ENCODE measurements around the gene KDM7A.

The KDM7A gene

GRCh38 chr7:140156460-140157080, 20.2 kb downstream of the KDM7A start:
- Histone ChIP-seq H3K9me3 (ENCODE audit: insufficient read depth, low read length) (no peaks in the 10 kb centered on the region), H3K9ac (ENCODE audit: insufficient read length, low read depth) (no peak overlapping the region), H3K4me1 (ENCODE audit: insufficient read depth, insufficient read length) (no peaks in the 10 kb centered on the region), H3K4me3 (ENCODE audit: insufficient read length, low read depth) (no peak overlapping the region), H3K36me3 (ENCODE audit: insufficient read depth, insufficient read length, low read length) (no peaks in the 10 kb centered on the region), H3K27me3 (ENCODE audit: insufficient read depth, insufficient read length) (no peaks in the 10 kb centered on the region)
- TF ChIP-seq SUZ12 (IDR thresholded peaks at IDR 0.05; ENCODE audit: extremely low read depth, insufficient read depth, insufficient read length) = no peak
- no peak for TF ChIP-seq ZNF274 (IDR thresholded peaks at IDR 0.05; ENCODE audit: low read depth, low read length)
- TF ChIP-seq YY1 (IDR thresholded peaks at IDR 0.05; ENCODE audit: insufficient read depth, insufficient read length) = no peak
- DNase-seq (ENCODE audit: low read depth, low spot score) = no peak

- TF ChIP-seq SUZ12 (IDR thresholded peaks at IDR 0.05; ENCODE audit: extremely low read depth, insufficient read depth, insufficient read length) (no peak), ZNF274 (IDR thresholded peaks at IDR 0.05; ENCODE audit: low read depth, low read length) (no peak), YY1 (IDR thresholded peaks at IDR 0.05; ENCODE audit: insufficient read depth, insufficient read length) (no peak)
- H3K27me3 ChIP-seq (ENCODE audit: insufficient read depth, insufficient read length) = no peaks in the 10 kb centered on the region
- no peaks in the 10 kb centered on the region for H3K4me1 ChIP-seq (ENCODE audit: insufficient read depth, insufficient read length)
- no peaks in the 10 kb centered on the region for H3K9me3 ChIP-seq (ENCODE audit: insufficient read depth, low read length)
- no peak for DNase-seq (ENCODE audit: low read depth, low spot score)
- no peak overlapping the region for H3K4me3 ChIP-seq (ENCODE audit: insufficient read length, low read depth)
- H3K36me3 ChIP-seq (ENCODE audit: insufficient read depth, insufficient read length, low read length) = no peaks in the 10 kb centered on the region
- no peak overlapping the region for H3K9ac ChIP-seq (ENCODE audit: insufficient read length, low read depth)
Measured at GRCh38 chr7:140155428-140155827, 21.4 kb downstream of the KDM7A start.

GRCh38 chr7:140153666-140154161, 23.1 kb downstream of the KDM7A start:
- H3K4me1 ChIP-seq (ENCODE audit: insufficient read depth, insufficient read length) = no peaks in the 10 kb centered on the region
- no peak overlapping the region for H3K9ac ChIP-seq (ENCODE audit: insufficient read length, low read depth)
- no peak overlapping the region for H3K4me3 ChIP-seq (ENCODE audit: insufficient read length, low read depth)
- no peaks in the 10 kb centered on the region for H3K9me3 ChIP-seq (ENCODE audit: insufficient read depth, low read length)
- no peaks in the 10 kb centered on the region for H3K36me3 ChIP-seq (ENCODE audit: insufficient read depth, insufficient read length, low read length)
- H3K27me3 ChIP-seq (ENCODE audit: insufficient read depth, insufficient read length) = no peaks in the 10 kb centered on the region
- DNase-seq (ENCODE audit: low read depth, low spot score) = no peak
- TF ChIP-seq ZNF274 (IDR thresholded peaks at IDR 0.05; ENCODE audit: low read depth, low read length) = no peak
- no peak for TF ChIP-seq SUZ12 (IDR thresholded peaks at IDR 0.05; ENCODE audit: extremely low read depth, insufficient read depth, insufficient read length)
- TF ChIP-seq YY1 (IDR thresholded peaks at IDR 0.05; ENCODE audit: insufficient read depth, insufficient read length) = no peak

DNA sequence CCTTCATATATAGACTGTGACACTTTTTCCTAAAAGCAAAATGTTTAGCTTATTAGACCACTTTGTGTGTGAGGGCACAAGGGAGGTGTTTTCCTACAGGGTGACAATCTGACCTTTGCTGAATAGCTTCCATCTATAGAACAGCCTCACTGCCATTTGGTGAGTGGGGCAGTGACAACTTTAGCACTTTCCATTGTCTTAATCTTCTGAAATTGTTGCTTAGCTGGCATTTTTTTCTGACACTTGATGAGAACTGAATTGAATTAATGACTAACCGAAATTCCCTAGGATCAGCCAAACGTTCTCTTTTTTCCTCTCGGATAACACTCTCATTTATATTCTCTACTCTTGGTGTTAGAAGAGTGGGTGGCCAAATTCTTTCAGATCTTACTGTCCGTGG, 30.2 kb downstream of the KDM7A start:
- TF ChIP-seq SUZ12 (IDR thresholded peaks at IDR 0.05; ENCODE audit: extremely low read depth, insufficient read depth, insufficient read length) = no peak
- no peak for TF ChIP-seq ZNF274 (IDR thresholded peaks at IDR 0.05; ENCODE audit: low read depth, low read length)
- no peak for TF ChIP-seq YY1 (IDR thresholded peaks at IDR 0.05; ENCODE audit: insufficient read depth, insufficient read length)

DNA sequence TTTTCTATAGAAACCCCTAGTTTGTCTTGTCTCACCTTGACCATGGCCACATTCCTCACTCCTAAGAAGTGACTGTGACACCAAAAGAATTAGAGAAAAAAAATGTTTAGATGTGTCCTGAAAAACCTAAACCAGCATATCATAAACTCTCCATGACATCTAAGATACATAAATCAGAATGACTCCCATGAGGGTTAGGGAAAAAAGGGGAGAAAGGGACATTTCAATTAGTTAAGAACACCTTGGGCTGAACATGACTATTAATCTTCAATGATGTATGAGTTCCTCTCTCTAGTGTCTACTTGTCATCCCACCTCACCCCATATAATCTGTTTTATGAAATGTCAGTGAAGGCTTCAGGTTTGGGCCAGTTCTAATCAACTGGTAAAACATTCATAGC, 31.1 kb downstream of the KDM7A start:
- Histone ChIP-seq H3K9me3 (ENCODE audit: insufficient read depth, low read length) (no peaks in the 10 kb centered on the region), H3K4me1 (ENCODE audit: insufficient read depth, insufficient read length) (no peaks in the 10 kb centered on the region), H3K36me3 (ENCODE audit: insufficient read depth, insufficient read length, low read length) (no peaks in the 10 kb centered on the region), H3K9ac (ENCODE audit: insufficient read length, low read depth) (no peak overlapping the region), H3K27me3 (ENCODE audit: insufficient read depth, insufficient read length) (no peaks in the 10 kb centered on the region), H3K4me3 (ENCODE audit: insufficient read length, low read depth) (no peak overlapping the region)
- TF ChIP-seq YY1 (IDR thresholded peaks at IDR 0.05; ENCODE audit: insufficient read depth, insufficient read length) (no peak), SUZ12 (IDR thresholded peaks at IDR 0.05; ENCODE audit: extremely low read depth, insufficient read depth, insufficient read length) (no peak), ZNF274 (IDR thresholded peaks at IDR 0.05; ENCODE audit: low read depth, low read length) (no peak)
- DNase-seq (ENCODE audit: low read depth, low spot score) = no peak

More for the DNA sequence above, 30.2 kb downstream of the KDM7A start:
- Histone ChIP-seq H3K27me3 (ENCODE audit: insufficient read depth, insufficient read length) (no peaks in the 10 kb centered on the region), H3K9ac (ENCODE audit: insufficient read length, low read depth) (no peak overlapping the region), H3K9me3 (ENCODE audit: insufficient read depth, low read length) (no peaks in the 10 kb centered on the region), H3K4me3 (ENCODE audit: insufficient read length, low read depth) (no peak overlapping the region), H3K4me1 (ENCODE audit: insufficient read depth, insufficient read length) (no peaks in the 10 kb centered on the region), H3K36me3 (ENCODE audit: insufficient read depth, insufficient read length, low read length) (no peaks in the 10 kb centered on the region)
- no peak for DNase-seq (ENCODE audit: low read depth, low spot score)

DNA sequence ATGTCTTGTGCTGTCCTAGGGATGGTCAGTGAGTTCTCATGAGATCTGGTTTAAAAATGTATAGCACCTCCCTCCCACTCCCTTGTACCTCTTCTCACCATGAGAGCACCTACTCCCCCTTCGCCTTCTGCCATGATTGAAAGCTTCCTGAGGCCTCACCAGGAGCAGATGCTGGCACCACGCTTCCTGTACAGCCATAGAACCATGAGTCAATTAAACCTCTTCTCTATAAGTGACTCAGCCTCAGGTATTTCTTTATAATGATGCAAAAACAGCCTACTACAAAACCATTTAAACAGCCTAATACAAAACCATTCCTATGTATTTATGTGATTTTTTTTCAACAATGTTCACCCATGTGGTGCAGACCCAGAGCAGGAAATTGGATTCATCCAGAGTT, 32.0 kb downstream of the KDM7A start:
- no peak for DNase-seq (ENCODE audit: low read depth, low spot score)
- H3K4me3 ChIP-seq (ENCODE audit: insufficient read length, low read depth) = no peak overlapping the region
- no peak for TF ChIP-seq SUZ12 (IDR thresholded peaks at IDR 0.05; ENCODE audit: extremely low read depth, insufficient read depth, insufficient read length)
- no peak for TF ChIP-seq YY1 (IDR thresholded peaks at IDR 0.05; ENCODE audit: insufficient read depth, insufficient read length)
- TF ChIP-seq ZNF274 (IDR thresholded peaks at IDR 0.05; ENCODE audit: low read depth, low read length) = no peak

DNA sequence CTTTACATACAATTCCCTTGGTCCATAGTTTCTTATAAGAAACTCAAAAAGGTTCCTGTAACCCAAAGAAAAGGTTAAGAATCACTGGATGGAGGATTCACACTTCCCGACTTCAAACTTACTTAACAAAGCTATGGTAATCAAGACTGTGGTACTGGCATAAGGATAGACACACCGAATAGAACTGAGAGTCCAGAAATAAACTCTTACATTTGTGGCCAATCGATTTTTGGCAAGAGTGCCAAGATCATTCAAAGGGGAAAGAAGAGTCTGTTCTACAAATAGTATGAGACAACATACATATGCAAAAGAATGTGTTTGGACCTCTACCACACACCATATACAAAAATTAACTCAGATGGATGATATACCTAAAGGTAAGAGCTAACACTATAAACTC, 32.8 kb downstream of the KDM7A start:
- H3K36me3 ChIP-seq (ENCODE audit: insufficient read depth, insufficient read length, low read length) = no peaks in the 10 kb centered on the region
- no peak overlapping the region for H3K9ac ChIP-seq (ENCODE audit: insufficient read length, low read depth)
- TF ChIP-seq SUZ12 (IDR thresholded peaks at IDR 0.05; ENCODE audit: extremely low read depth, insufficient read depth, insufficient read length) (no peak), YY1 (IDR thresholded peaks at IDR 0.05; ENCODE audit: insufficient read depth, insufficient read length) (no peak), ZNF274 (IDR thresholded peaks at IDR 0.05; ENCODE audit: low read depth, low read length) (no peak)
- H3K9me3 ChIP-seq (ENCODE audit: insufficient read depth, low read length) = no peaks in the 10 kb centered on the region
- no peaks in the 10 kb centered on the region for H3K27me3 ChIP-seq (ENCODE audit: insufficient read depth, insufficient read length)
- no peak for DNase-seq (ENCODE audit: low read depth, low spot score)
- H3K4me1 ChIP-seq (ENCODE audit: insufficient read depth, insufficient read length) = no peaks in the 10 kb centered on the region
- no peak overlapping the region for H3K4me3 ChIP-seq (ENCODE audit: insufficient read length, low read depth)

More for the DNA sequence above, 32.0 kb downstream of the KDM7A start:
- no peaks in the 10 kb centered on the region for H3K9me3 ChIP-seq (ENCODE audit: insufficient read depth, low read length)
- H3K36me3 ChIP-seq (ENCODE audit: insufficient read depth, insufficient read length, low read length) = no peaks in the 10 kb centered on the region
- no peaks in the 10 kb centered on the region for H3K4me1 ChIP-seq (ENCODE audit: insufficient read depth, insufficient read length)
- H3K9ac ChIP-seq (ENCODE audit: insufficient read length, low read depth) = no peak overlapping the region
- H3K27me3 ChIP-seq (ENCODE audit: insufficient read depth, insufficient read length) = no peaks in the 10 kb centered on the region

Measured in NT2/D1 (cell line).